ENCODE measurements around the gene TMEM181. TPM values are rescaled to one million over a fixed set of nuclear protein-coding genes. Genes with fewer than 3 reads are reported as not detected.
A peak's percentile ranks its signal among the peaks of the same experiment; 100 is the strongest.

The TMEM181 gene
- polyA plus RNA-seq, 1 donor from 2014 or later, result 2.2 TPM

- Mint-ChIP-seq H3K4me1 (peaks cover 22 to 27% (median 26%) of the 10 kb centered on the region in 3 donors), H3K4me3 (no peak overlapping the region), H3K36me3 (no peaks in the 10 kb centered on the region)
Measured at GRCh38 chr6:158684745-158685324, 124.9 kb downstream of the TMEM181 start.

More at GRCh38 chr6:158684745-158685324, 124.9 kb downstream of the TMEM181 start:
- H3K27ac Mint-ChIP-seq, result peak overlapping the region in 1 of 3 donors; percentile 63
- H3K9me3 Mint-ChIP-seq, result no peaks in the 10 kb centered on the region
- H3K27me3 Mint-ChIP-seq, result no peaks in the 10 kb centered on the region

Other genes with a start within 250 kb of the TMEM181 start
- 42.3 TPM for gene TULP4, start 247.6 kb upstream of the TMEM181 start, polyA plus RNA-seq
- gene DYNLT1, start 84.7 kb downstream of the TMEM181 start, polyA plus RNA-seq, result 48.6 TPM
- 1.8 TPM for gene SYTL3, start 90.0 kb downstream of the TMEM181 start, polyA plus RNA-seq

Measured in IgD-negative memory B cell (primary cell).